ENCODE data around the gene DHRS7B.

DNA sequence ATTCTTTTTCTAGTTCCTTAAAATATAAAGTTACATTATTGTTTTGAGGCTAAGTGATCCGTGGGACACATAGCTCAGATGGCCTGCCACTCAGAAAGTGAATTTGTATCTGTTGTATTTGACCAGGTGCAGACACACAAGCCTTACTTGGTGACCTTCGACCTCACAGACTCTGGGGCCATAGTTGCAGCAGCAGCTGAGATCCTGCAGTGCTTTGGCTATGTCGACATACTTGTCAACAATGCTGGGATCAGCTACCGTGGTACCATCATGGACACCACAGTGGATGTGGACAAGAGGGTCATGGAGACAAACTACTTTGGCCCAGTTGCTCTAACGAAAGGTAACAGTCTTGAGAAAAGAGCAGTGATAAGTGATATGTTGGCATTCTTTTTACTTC is 56.7 kb downstream of the DHRS7B start:
- no peak for TF ChIP-seq POLR2A (IDR thresholded peaks at IDR 0.05)
- TF ChIP-seq, protein P1, sequence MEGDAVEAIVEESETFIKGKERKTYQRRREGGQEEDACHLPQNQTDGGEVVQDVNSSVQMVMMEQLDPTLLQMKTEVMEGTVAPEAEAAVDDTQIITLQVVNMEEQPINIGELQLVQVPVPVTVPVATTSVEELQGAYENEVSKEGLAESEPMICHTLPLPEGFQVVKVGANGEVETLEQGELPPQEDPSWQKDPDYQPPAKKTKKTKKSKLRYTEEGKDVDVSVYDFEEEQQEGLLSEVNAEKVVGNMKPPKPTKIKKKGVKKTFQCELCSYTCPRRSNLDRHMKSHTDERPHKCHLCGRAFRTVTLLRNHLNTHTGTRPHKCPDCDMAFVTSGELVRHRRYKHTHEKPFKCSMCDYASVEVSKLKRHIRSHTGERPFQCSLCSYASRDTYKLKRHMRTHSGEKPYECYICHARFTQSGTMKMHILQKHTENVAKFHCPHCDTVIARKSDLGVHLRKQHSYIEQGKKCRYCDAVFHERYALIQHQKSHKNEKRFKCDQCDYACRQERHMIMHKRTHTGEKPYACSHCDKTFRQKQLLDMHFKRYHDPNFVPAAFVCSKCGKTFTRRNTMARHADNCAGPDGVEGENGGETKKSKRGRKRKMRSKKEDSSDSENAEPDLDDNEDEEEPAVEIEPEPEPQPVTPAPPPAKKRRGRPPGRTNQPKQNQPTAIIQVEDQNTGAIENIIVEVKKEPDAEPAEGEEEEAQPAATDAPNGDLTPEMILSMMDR (IDR thresholded peaks at IDR 0.05) = no peak
- no peak for TF ChIP-seq POLR2AphosphoS5 (IDR thresholded peaks at IDR 0.05; ENCODE audit: insufficient read depth in 1 of 2, low read depth in 1 of 2)
